ENCODE data around the gene XXYLT1.
"Not testable (repeated sequence)": the region's sequence is repeated elsewhere in the genome, so short reads cannot be mapped to it uniquely, and the experiment has no call there.

The XXYLT1 gene

DNA sequence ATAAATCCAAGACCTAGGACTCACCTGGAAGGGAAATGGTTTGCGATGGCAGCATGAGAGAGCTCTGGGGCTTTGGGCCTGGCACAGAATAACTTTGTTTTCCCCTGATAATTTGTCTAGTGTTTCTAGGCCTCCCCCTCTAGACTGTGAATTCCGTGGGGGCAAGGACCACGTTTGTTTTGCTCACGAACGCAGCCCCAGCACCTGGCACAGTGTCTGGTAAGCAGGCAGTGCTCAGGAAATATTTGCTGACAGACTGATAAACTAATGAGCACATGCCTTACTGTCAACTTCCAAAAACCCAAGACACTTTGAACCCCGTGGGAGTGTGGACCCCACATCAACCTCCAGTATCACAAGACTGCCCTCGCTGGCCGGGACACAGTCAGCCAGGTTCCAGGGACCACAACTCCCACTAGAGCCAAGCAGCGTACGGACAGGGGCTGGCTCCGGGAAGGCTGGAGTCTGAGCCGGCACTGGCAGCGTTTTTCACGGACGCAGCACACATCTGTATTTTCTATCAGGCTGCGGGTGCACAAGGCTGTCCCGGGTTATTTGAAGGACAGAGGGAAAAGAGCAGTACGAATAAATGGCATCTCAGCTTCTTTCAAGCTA is 146.5 kb downstream of the XXYLT1 start:
- DNase-seq = no peak

DNA sequence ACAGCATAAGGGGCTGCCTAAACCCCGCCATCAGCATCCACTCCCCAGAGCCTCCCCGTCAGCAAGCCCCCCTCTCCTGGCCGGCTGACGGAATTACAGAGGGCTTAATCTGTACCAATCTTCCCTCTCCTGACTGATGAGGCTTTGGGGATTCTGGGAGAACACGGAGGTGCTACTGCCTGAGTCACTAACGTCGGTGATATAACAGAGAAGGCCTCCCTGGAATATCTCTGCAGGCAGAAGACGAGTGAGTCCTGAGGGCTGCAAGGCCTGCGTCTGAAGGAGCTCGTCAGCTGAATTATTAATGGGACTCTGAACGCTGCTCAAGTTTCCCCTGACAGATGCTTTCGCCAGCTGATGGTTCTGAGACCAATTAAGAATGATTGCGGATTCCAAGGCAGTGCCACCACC is 147.7 kb downstream of the XXYLT1 start:
- no peak for DNase-seq

DNA sequence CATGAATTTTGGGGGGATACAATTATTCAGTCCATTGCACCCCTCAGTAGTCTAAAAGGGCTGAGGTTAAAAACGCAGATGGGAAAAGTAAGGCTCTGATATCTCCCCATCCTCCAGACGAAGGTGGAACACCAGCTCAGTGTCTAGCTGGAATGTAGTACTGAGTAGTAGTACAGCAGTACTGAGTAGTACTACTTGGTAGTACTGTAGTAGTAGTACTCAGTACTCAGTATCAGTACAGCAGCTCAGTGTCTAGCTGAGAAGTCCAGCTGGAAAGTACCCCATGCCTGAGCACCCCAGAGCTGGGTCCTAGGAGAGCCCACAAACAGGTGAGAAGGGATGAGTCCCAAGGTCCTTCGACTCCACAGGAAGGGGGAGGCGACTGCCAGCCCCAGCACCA is 148.7 kb downstream of the XXYLT1 start:
- DNase-seq = no peak

- no peak for DNase-seq
These were observed 150.7 kb downstream of the XXYLT1 start for GRCh38 chr3:195120267-195120601.

GRCh38 chr3:195119461-195120266 is 151.3 kb downstream of the XXYLT1 start:
- DNase-seq = no peak

- DNase-seq = no peak
These were observed 152.3 kb downstream of the XXYLT1 start for GRCh38 chr3:195118671-195119070.

DNA sequence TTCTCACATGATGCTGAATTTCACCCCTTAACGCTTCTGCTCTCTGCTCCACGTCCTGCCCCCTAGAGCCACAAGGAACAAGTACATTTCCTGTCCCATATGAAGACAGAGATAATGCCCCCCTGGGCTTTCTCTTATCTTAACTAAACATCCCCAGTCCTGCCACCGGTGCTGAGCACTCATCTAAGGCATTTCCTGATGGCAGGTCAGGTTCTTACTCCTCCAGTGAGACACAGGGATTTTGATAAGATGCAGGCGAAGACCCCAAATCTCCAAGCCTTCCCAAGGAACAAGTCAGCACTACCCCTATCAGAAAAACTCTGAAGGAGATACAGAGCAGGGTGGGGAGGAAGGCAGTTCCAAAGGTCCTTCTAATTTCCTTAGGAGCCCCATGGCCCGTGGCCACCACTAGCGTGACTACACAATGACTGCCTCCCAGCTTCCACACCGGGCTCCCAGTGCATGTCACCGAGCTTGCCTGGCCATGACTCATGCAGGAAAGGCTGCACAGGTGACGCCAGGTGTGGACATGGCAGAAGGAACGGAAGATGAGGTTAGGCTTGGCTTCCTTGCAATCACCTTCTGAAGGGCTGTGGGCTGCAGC is 152.9 kb downstream of the XXYLT1 start:
- DNase-seq = no peak

- DNase-seq = no peak
These were observed 154.4 kb downstream of the XXYLT1 start for GRCh38 chr3:195116407-195117185.

DNA sequence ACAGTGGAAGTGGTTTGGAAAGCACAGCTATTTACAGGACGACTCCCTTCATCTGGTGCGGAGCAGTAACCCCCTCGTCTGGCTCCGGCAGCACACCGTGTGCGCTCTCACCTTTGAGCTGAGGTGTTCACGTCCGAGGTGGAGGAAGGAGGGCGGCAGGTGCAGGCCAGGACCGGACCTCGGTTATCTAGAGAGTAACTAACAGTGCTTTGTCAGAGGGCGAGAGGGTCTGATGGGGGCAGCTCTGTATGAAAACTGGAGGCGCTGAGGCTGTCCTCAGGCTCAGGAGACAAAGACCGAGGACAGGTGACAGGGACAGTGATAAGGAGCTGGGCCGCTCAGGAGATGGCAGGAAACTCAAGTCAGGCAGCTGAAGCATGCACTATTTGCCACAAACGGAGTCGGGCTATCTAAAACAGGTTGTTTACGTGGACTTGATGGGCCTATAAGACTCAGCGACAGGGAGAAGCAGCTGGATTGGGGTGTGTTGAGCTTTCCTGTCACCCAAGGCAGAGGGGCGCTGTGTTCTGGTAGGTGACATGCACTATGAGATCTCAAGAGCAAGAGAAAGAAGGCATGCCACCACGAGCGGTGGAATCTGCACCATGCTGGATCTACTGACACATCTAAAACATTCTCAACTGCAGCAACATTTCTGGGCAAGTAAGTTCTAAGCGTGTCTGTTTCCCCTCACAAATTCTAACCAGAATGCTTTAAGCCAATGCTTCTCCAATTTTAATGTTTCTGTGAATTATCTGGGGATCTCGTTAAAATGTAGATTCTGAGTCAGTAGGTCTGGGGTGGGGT is 155.2 kb downstream of the XXYLT1 start:
- no peak for DNase-seq

DNA sequence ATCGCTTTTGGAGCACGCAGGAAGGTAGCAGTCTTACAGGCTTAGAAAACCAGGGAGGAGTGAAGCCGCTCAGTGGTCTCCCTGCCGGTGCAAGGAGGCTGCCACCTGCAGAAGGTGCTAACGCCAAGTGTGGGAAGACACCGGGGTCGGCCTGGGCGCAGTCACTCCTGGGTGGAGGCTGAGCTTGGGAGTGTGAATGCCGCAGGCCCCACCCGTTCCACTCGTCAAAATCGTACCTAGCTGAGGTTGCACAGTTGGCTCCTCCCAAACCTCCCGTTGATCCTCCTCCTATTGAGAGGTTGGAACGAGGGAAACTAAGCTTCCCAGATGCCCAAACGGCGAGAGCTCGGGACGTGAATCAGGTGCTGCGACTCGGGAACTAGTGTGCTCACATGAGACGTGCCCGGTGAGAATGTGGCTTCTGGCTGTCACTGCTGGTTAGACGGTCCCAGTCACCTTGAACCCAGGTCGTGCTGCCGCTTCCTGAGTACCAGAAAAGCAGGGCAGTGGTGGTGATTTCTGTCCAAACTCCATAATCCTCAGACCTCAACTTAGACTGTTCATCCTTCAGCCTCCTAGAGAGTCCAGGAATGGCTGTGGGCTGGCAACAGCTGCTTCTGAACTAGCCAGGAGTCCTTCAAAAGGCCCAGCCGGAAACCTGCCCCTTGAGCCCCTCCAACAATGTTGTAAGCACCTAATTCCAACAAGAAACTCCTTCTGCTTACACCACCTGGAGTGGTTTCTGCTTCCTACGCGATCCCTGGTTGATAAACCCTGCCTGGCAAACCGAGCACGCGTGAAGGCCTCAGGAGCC is 156.0 kb downstream of the XXYLT1 start:
- no peak for DNase-seq

- no peak for DNase-seq
These were observed 157.2 kb downstream of the XXYLT1 start for GRCh38 chr3:195113536-195114425.

- no peak for DNase-seq
These were observed 157.9 kb downstream of the XXYLT1 start for GRCh38 chr3:195113048-195113447.

DNA sequence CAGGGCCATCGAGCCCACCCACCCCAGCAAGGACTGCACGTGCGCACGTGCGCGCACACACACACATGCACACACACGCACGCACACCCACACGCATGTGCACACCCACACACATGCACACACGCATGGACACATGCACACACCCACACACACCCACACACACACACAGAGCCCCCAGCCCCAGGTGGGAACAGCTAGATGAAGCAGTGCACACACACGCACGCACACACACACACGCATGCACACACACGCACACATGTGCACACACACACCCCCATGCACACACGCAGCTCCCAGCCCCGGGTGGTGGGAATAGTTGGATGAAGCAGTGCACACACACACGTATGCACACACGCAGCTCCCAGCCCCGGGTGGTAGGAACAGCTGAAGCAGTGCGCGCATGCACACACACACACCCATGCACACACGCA is 158.6 kb downstream of the XXYLT1 start:
- no peak for DNase-seq

DNA sequence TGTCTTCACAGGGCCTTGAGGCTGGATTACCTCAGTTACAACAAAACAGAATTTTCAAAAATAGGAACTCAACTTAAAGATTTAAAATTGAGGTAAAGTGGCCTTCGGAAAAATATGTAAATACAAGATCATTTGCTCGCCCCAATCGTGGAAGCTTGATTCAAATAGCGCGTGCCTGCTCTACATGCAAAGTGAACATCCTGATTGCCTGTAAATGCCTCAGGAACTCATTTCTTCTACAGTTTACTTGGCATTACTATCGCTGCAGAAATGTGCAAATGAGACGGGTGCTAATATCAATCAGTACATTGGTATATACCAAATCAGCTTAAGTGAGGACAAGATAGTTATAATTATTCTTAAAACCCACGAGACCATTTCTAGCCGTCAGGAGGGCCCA is 159.2 kb downstream of the XXYLT1 start:
- no peak for DNase-seq

GRCh38 chr3:195111319-195111705 is 159.6 kb downstream of the XXYLT1 start:
- DNase-seq = no peak

- no peak for DNase-seq
These were observed 160.2 kb downstream of the XXYLT1 start for GRCh38 chr3:195110647-195111318.

GRCh38 chr3:195109098-195109657 is 161.8 kb downstream of the XXYLT1 start:
- DNase-seq = no peak

DNA sequence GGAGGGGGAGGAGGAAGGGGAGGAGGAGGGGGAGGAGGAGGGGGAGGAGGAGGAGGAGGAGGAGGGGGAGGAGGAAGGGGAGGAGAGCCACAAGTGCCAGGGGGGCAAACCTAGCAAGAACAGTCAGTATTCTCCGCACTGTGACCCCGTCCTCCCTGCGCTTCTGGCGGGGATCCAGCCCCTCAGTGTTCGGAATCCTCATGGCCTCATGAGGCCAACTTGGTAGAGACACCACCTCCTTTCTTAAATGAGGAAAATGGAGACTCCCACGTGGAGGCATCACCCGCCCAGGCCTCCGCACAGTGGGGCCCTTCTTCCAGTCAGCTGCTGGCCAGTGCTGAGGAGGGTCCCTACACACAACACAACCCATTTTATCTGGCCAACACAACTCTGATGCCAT is 163.4 kb downstream of the XXYLT1 start:
- DNase-seq = no peak

GRCh38 chr3:195107031-195107430 is 163.9 kb downstream of the XXYLT1 start:
- DNase-seq = not testable (repeated sequence)

Data from AML-193 (cell line).